Activated T-cell treated with anti-CD3 and anti-CD28 coated beads for 24 hours (primary cell): ENCODE measurements around the gene DNAH8.

Source experiments
- DNase-seq: peaks from one replicate; pipeline ENCODE4 v3.0.0-alpha.2; 2020; ENCODE audit warnings: low read depth

The DNAH8 gene

GRCh38 chr6:38702558-38703397 lies 12.3 kb upstream of the DNAH8 start, which contains the start of gene GLO1:
Gene GLO1, minus strand, starts transcription at chr6:38703145. Its CDS starts 91 bp downstream, at chr6:38703054.
- peak; percentile 95 for DNase-seq

GRCh38 chr6:38703949-38704590 lies 11.0 kb upstream of the DNAH8 start:
- DNase-seq: no peak

- DNase-seq: no peak
Observed at GRCh38 chr6:38705924-38706323, 9.2 kb upstream of the DNAH8 start.

GRCh38 chr6:38708496-38708895 lies 6.6 kb upstream of the DNAH8 start:
- no peak for DNase-seq

- peak; percentile 41 for DNase-seq
Observed at GRCh38 chr6:38713812-38714211, 1.3 kb upstream of the DNAH8 start.

GRCh38 chr6:38714239-38715015 lies 684 bp upstream of the DNAH8 start:
- DNase-seq: no peak

GRCh38 chr6:38716825-38717224 lies 1.7 kb downstream of the DNAH8 start:
- DNase-seq: no peak

- DNase-seq: no peak
Observed at GRCh38 chr6:38719358-38719757, 4.2 kb downstream of the DNAH8 start.

- no peak for DNase-seq
Observed at GRCh38 chr6:38720295-38720694, 5.2 kb downstream of the DNAH8 start.

GRCh38 chr6:38722038-38722437 lies 6.9 kb downstream of the DNAH8 start:
- DNase-seq: no peak

- DNase-seq: no peak
Observed at GRCh38 chr6:38722727-38723334, 7.7 kb downstream of the DNAH8 start.

- no peak for DNase-seq
Observed at GRCh38 chr6:38723783-38724182, 8.7 kb downstream of the DNAH8 start.

- no peak for DNase-seq
Observed at GRCh38 chr6:38724343-38724742, 9.2 kb downstream of the DNAH8 start.

GRCh38 chr6:38725414-38726183 lies 10.5 kb downstream of the DNAH8 start:
- no peak for DNase-seq

GRCh38 chr6:38728203-38728602 lies 13.1 kb downstream of the DNAH8 start:
- DNase-seq: no peak

- DNase-seq: no peak
Observed at GRCh38 chr6:38730140-38730862, 15.2 kb downstream of the DNAH8 start.

GRCh38 chr6:38736951-38737350 lies 21.8 kb downstream of the DNAH8 start:
- DNase-seq: no peak

GRCh38 chr6:38738261-38738660 lies 23.1 kb downstream of the DNAH8 start:
- DNase-seq: no peak

- DNase-seq: no peak
Observed at GRCh38 chr6:38739532-38739931, 24.4 kb downstream of the DNAH8 start.

- DNase-seq: no peak
Observed at GRCh38 chr6:38749473-38749872, 34.4 kb downstream of the DNAH8 start.
